Lung (tissue), 12 donors: ENCODE measurements around the gene ACADSB. TPM values are rescaled to one million over a fixed set of nuclear protein-coding genes. Genes with fewer than 3 reads are reported as not detected.

Experiments
- ATAC-seq: fragments of 200-7000 bp; cut with Tn5 transposase; one replicate; pipeline ENCODE4 v1.9.1; 2020; ENCODE audit warnings: moderate number of reproducible peaks; ENCODE audit not compliant: insufficient read depth, low FRiP score
- DNase-seq, 3 donors: peaks; one replicate each; pipeline ENCODE4 v3.0.0-alpha.2; 2013 to 2017
- H3K27ac ChIP-seq, 2 donors: one replicate each; pipeline ENCODE4 v1.5.1; 2013; ENCODE audit warnings: mild to moderate bottlenecking in 2 of 2, moderate library complexity in 2 of 2, control low read depth in 1 of 2, inconsistent platforms in 1 of 2, low read depth in 1 of 2, low read length in 1 of 2
- H3K27me3 ChIP-seq, 3 donors: one replicate each; pipeline ENCODE4 v1.5.1; 2013; ENCODE audit warnings: low read length in 2 of 3; ENCODE audit not compliant: control insufficient read depth in 3 of 3, insufficient read depth in 3 of 3
- H3K36me3 ChIP-seq, 4 donors: one replicate each; pipeline ENCODE4 v1.5.1; 2013; ENCODE audit warnings: low read length in 4 of 4, mild to moderate bottlenecking in 1 of 4, moderate library complexity in 1 of 4; ENCODE audit not compliant: control insufficient read depth in 4 of 4, insufficient read depth in 4 of 4
- H3K4me1 ChIP-seq, 5 donors: one replicate each; pipeline ENCODE4 v1.5.1; 2013; ENCODE audit warnings: low read length in 5 of 5, mild to moderate bottlenecking in 2 of 5, moderate library complexity in 1 of 5; ENCODE audit not compliant: control insufficient read depth in 5 of 5, insufficient read depth in 5 of 5
- H3K4me3 ChIP-seq: one replicate; pipeline ENCODE4 v1.5.1; 2013; ENCODE audit warnings: mild to moderate bottlenecking, control low read depth, moderate library complexity
- H3K9ac ChIP-seq, 2 donors: one replicate each; pipeline ENCODE4 v1.5.1; 2013; ENCODE audit warnings: low read length in 2 of 2, control low read depth in 1 of 2; ENCODE audit not compliant: insufficient read depth in 1 of 2
- H3K9me3 ChIP-seq, 4 donors: one replicate each; pipeline ENCODE4 v1.5.1; 2013; ENCODE audit warnings: low read length in 3 of 4, mild to moderate bottlenecking in 1 of 4, moderate library complexity in 1 of 4; ENCODE audit not compliant: control insufficient read depth in 4 of 4, insufficient read depth in 3 of 4
- CTCF ChIP-seq: IDR thresholded peaks from 2 replicates; pipeline ENCODE4 v1.5.1; 2012; ENCODE audit warnings: mild to moderate bottlenecking; ENCODE audit errors: control extremely low read depth, extremely low read depth
- WGBS, 2 donors: extraction: QIAGEN DNeasy Blood & Tissue Kit; methylation state at CpG; one replicate each; pipeline ENCODE4 v1.1.7; 2013; 5-methylcytosine and 5-hydroxymethylcytosine counted together
- polyA plus RNA-seq, 2 donors: library from polyadenylated mRNA; stranded (reverse); fragments of 200-250 nt; gene quantifications; one replicate each; pipeline ENCODE4 v1.2.1, GENCODE V29; 2013
- total RNA-seq, 2 donors: library from RNA; depleted of rRNA in 1 of 2; stranded (reverse); fragments of >200 nt in 1 of 2; gene quantifications; one replicate each; pipeline ENCODE4 v1.2.1, GENCODE V29; 2014 to 2021
- donor health status: control.
- donor health status: control.
- donor health status: Bipolar disorder and iron deficiency.
- donor health status: healthy.
- donor health status: DM: yes; HTN: yes; CAD: no.

ACADSB gene
- total and polyA plus RNA-seq, 4 donors, result 8.2 to 36.2 (median 14.9) TPM

- no peak for ATAC-seq
- Histone ChIP-seq H3K4me1 (no peaks in the 10 kb centered on the region), H3K27ac (no peak overlapping the region), H3K9me3 (peaks cover 0 to 4% (median 0%) of the 10 kb centered on the region in 4 donors), H3K4me3 (no peak overlapping the region), H3K9ac (no peak overlapping the region), H3K36me3 (no peaks in the 10 kb centered on the region), H3K27me3 (peaks cover 0 to 2% (median 2%) of the 10 kb centered on the region in 3 donors)
- no peak for DNase-seq
- 91 to 94% methylated on average over 4 of the region's 4 CpGs for WGBS, 2 donors
- no peak for TF ChIP-seq CTCF
Observed at GRCh38 chr10:123087348-123087747, 78.5 kb downstream of the ACADSB start.

GRCh38 chr10:123087786-123088185, 79.0 kb downstream of the ACADSB start:
- Histone ChIP-seq H3K4me1 (no peaks in the 10 kb centered on the region), H3K9ac (no peak overlapping the region), H3K9me3 (peaks cover 0 to 4% (median 0%) of the 10 kb centered on the region in 4 donors), H3K4me3 (no peak overlapping the region), H3K36me3 (no peaks in the 10 kb centered on the region), H3K27me3 (peaks cover 0 to 6% (median 2%) of the 10 kb centered on the region in 3 donors), H3K27ac (no peak overlapping the region)
- DNase-seq (no peak), ATAC-seq (no peak)
- WGBS, 2 donors, result 78 to 87% methylated on average over 3 of the region's 3 CpGs
- TF ChIP-seq CTCF, result no peak

DNA sequence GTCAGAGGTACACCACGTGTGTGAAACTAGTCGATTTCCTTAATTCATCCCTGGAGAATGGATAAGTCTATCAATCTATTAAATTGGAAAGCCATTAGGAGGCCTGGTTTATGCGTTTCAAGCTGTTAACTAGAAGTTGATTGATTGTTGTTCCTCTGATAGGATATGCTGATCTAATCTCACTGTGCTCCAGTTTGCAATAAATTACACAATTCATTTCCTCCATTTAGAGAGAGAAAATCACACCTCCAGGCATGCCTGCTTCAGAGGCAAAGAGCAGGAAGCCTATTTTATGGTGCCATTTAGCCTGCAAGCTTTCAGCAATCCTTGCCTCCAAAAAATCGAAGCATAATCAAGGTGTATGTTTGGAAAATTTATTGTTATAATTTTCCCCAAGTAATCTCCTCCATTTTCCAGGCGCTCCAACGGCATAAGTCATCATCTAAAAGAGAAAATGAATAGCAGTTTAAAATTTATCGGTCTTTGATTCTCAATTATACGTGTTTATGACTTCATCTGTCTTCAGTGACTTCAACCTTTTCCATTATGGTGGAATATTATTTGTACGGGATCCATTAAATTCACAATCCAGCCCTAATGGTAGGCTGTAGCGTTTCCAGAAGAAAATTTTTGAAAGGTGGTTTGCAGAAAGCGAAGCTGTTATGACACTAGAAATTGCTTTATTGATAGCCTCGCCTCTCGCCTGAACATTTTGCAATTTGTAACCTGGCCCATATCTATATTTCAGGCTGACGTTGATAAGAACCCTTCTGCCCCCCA, 84.0 kb downstream of the ACADSB start:
- H3K4me3 ChIP-seq, result no peak overlapping the region
- 76 to 77% methylated on average over 14 of the region's 14 CpGs for WGBS, 2 donors
- H3K27me3 ChIP-seq, result peaks cover 0 to 6% (median 6%) of the 10 kb centered on the region in 3 donors
- no peak for DNase-seq
- ATAC-seq, result no peak
- no peak overlapping the region for H3K27ac ChIP-seq
- H3K9ac ChIP-seq, result no peak overlapping the region
- no peak for TF ChIP-seq CTCF
- no peaks in the 10 kb centered on the region for H3K36me3 ChIP-seq
- peaks cover 0 to 2% (median 0%) of the 10 kb centered on the region in 4 donors for H3K9me3 ChIP-seq
- H3K4me1 ChIP-seq, result no peaks in the 10 kb centered on the region
